ENCODE measurements around the gene SLC6A6. TPM values are rescaled to one million over a fixed set of nuclear protein-coding genes. Genes with fewer than 3 reads are reported as not detected.

The SLC6A6 gene
- total RNA-seq, 2 donors from 2014 or later, result 6.7 to 8.3 TPM

DNA sequence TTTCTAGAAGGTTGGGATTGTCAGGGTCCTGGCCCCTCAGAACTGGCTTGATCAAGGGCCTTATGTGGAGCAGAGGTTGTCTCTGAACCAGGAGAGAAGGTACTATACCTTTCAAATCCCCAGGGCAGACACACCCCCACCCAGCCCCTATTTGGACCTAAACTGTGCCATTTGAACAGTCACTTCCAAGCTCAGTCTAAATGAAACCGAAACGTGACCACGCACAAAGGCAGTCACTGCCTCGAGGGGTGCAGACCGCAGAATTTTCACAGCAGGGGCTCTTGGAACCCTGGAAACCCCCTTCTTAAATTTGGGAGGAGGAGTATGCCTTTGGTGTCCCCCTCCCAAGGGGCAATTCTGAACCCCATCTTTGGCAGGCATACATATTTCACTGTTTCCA is 84.1 kb downstream of the SLC6A6 start:
- no peak for DNase-seq
- no peak for ATAC-seq
- intact Hi-C loops (cut with DNase I, micrococcal nuclease), result no loop called here

DNA sequence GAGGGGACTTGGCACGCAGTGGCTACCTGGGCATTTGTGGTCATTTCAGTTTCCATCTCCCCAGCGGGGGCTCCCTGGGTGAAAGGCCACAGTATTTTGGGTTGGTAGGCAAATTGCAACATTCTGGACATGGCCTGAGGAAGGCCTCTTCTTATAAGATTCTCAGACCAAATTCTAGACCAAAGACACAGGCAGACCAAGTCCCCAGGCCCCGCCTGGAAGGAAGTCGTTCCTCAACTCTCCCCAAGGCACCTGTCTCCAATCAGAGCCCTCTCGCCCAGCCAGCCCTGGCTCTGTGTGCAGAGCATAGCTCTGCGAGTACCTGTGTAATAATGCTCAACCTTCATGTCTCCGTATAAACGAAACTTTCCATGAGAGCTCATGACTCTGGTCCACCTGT is 84.7 kb downstream of the SLC6A6 start:
- intact Hi-C loops (cut with DNase I, micrococcal nuclease), result no loop called here
- DNase-seq (no peak), ATAC-seq (no peak)

DNA sequence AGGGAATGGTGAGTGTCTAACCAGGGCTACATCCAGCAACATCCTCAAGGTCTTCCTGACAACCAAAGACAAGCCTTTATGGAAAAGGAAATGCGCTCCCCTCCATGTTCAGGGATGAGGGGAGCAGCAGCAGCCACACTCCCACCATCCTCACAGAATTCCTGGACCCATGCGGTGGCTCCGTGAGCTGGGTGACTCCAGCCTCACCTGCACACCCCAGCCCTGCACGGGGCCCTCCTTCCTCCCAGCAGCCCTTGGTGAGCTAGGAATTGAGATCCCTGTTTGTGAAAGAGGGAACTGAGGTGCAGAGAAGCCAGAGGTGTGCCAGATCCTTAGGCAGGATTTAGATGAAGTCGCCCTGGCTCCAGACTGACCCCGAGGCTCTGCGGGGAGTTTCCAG is 85.4 kb downstream of the SLC6A6 start:
- ATAC-seq (no peak), DNase-seq (no peak)
- intact Hi-C loops (cut with DNase I, micrococcal nuclease), result no loop called here

DNA sequence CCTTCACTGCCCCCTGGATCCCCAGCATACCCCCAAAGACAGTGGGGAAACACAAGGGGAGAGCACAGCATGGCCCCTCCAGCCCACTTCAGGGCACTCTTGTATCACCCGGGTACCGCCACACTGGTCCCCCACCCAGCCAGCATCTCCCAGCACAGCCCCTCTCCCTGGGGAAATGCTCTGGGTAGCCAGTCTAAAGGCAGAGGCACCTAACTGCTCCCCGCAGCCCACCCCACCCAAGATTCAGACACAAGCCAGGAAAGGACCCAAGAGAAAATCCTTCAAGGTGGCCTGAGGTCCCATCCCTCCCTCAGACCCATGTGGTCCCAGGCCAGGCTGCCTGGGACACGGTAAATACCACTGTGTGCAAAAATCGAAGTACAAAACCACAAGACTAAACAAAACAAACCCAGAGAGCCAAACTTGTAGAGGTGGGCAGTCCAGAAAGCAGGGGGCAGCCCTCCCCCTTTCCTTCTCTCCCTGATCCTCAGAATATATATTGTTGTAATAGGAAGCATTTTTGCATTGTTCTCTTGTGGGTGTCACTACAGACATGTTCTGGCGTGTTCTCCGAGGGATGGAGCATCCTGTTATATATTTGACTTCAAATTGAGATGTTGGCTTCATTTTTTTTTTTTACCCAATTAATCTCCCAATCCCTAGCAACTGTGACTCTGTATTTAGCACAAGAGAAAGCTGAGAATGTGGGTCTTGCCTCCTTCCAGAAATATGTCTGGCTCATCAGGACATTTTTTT is 86.1 kb downstream of the SLC6A6 start:
- DNase-seq (no peak), ATAC-seq (no peak)
- intact Hi-C loops (cut with DNase I, micrococcal nuclease), result no loop called here

DNA sequence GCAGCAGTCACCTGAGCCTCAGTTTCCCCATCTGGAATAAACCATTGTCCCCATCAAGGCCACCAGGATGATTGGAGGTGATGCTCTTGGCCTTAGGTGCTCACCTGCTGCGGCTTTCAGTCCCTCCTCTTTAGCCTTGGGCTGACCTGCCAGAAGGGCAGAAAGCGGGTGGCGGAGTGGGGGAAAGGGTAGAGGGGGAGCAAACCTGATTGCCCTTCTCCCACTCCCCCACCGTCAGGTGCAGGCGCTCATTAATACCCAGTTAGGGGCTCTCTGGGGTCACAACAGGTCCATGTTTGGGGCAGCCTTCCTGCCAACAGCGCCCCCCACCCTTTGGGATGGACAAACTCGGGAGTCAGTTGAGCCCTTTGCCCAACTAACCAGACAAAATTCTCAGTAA is 87.2 kb downstream of the SLC6A6 start:
- DNase-seq (no peak), ATAC-seq (no peak)
- intact Hi-C loops (cut with DNase I, micrococcal nuclease), result no loop called here

DNA sequence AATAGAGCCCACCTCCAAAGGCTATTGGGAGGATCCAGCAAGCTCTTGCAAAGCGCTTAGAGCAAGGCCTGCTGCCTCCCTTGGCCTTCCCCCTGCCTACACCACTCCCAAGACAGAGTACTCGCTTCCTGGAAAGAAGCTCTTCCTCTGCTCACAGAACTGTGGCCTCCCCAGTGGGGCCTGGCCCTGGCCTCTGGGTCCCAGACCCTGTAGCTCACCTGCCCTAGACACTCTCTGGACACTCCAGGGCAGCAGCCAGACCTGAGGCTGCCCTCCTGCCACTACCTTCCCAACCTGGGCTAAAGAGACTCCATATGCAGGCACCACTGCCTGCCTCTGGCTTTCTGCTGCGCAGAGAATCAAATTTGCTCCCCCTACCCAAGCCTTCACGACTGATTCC is 87.8 kb downstream of the SLC6A6 start:
- intact Hi-C loops (cut with DNase I, micrococcal nuclease), result no loop called here
- DNase-seq (no peak), ATAC-seq (no peak)

DNA sequence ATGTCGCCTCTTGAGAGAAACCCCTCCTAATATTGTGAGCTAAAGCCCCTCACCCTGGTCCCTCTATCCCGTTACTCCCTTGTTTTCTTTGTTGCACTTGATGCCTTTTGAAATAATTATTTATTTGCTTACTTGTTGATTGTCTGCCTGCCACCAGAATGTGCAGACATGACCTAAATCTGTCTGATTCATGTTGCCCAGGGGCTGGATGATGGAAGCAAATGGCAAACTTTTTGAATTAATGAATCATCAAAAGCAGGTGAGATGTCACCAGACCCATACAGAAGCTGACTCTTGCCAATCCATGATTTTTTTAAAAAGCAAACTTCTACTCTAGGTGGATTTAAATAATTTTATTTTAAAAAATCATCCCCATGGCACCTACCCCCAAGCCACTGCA is 88.4 kb downstream of the SLC6A6 start:
- no peak for ATAC-seq
- no peak for DNase-seq
- intact Hi-C loops (cut with DNase I, micrococcal nuclease), result no loop called here

DNA sequence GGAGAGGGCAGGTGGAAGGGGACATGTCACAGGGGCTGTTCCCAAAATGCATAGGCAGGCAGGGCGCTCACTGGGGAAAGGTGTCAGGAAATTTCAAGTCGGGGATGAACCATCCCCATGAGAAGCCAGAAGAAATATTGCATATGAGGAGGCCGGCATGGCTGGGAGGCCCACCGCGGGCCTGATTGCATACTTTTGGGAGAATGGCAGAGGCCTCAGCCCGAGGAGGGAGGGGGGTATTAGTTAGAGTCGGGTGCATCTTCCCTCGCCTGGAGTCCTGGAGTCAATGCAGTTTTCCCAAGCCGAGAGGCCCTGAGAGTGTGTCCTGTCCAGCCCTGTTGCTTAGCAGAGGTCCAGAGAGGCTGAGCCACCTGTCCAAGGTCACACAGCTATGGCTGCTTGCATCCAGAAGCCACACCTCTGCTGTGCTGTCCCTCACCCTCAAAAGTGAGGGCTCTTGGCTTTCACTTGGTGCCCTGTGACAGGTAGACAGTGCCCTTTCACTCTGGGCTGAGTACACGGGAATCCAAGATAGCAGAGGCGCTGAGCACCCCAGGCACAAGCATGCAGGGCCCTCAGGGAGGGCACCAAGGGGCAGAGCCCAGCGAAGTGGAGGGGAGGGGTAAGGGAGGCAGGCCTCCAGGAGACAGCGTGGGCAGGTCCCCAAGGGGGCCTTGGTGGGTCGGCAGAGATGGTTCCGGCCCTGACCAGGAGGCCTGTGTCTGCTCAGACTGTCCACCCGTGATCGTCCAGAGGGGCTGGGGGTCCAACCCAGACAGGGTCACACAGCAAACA is 89.2 kb downstream of the SLC6A6 start:
- intact Hi-C loops (cut with DNase I, micrococcal nuclease), result no loop called here
- DNase-seq, result peak in 1 of 2 donors; percentile 17
- no peak for ATAC-seq

DNA sequence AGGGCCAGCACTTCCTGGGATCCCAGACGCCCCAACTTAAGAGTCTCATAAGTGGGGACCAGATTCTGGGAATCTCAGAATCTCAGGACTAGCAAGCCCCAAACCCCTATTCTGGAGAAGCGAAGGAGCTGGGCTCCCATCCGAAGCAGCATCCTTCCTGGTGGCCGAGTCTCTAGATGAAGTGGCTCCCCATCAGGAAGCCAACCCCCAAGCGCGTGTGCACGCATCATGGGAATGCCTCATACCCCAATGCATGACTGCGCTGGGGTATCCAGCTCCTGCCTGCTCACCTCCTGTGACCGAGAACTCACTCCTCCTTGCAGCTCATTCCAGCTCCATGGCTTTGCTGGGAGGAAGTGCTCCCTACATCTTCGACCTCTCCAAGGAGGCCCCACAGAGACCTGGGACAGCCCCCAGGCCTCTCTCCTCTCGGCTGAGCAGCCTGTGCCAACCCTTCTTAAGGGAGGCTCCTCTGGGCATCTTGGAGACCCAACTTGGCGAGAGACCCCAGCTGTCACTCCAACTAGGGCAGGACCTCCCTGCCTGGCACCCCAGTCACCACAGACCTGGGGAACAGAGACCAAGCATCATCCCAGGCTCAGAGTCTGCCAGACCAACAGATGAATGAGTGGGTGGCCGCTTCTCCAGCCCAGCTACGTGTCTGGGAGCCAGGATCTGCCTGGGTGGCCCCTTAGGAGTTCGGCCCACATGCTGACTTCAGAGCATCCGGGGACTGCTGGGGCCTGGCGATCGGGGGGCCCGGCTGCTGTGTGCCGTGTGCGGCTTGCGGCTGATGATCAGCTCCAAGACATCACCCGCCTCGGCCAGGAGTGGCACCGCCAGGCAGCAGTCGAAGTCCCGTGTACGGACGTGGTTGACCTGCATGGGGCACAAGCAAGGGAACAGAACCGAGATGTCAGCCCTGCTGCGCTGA is 90.8 kb downstream of the SLC6A6 start:
- intact Hi-C loops (cut with DNase I, micrococcal nuclease), result no loop called here
- DNase-seq, result no peak
- ATAC-seq, result no peak

DNA sequence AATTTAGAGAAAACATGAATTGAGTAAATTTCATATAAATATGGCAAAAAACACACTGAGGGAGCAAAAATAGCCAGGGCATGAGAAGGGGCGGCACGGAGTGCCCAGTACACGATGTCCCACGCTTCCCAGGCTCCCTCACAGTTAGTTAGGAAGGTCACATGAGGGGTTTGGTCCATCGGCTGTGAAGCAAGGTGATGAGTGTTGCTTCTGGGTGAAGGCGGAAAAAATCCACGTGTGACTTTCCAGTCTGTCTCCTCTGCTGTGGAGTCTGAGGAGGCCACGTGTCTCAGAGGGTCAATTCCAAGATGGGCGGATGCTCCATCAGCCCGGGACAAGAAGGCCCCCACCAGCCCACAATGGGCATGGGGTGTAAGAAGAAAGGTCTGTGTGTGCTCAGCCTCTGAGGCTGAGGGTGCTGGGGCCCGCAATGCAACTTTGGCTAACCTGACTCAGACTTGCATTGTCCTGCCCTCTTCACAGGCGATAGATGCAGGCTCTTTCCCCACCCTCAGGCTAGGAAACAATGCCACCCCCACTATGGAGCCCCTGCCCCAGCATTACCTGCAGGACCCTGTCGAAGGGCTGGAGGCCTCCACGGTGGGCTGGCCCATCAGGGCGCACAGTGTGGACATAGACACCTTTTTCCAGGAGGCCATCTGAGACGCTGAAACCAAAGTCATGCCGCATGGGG is 92.0 kb downstream of the SLC6A6 start:
- intact Hi-C loops (cut with DNase I, micrococcal nuclease), result no loop called here
- DNase-seq (no peak), ATAC-seq (no peak)

DNA sequence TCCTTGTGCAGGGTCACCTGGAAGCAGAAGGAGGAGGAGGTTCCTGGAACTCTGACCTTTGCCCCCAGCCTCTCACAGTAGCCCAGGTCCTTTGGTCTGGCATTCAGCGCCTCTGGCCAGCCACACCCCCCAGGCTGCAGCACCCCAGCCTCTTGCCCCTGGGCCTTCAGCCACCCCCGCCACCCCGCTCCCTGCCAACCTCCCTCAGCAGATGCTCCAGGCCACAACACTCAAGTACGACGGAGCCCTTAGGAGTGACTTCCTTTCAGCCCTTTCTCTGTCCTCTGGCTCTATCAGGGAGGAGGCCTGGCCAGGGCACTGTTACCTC is 92.5 kb downstream of the SLC6A6 start:
- intact Hi-C loops (cut with DNase I, micrococcal nuclease), result no loop called here
- no peak for ATAC-seq
- no peak for DNase-seq

DNA sequence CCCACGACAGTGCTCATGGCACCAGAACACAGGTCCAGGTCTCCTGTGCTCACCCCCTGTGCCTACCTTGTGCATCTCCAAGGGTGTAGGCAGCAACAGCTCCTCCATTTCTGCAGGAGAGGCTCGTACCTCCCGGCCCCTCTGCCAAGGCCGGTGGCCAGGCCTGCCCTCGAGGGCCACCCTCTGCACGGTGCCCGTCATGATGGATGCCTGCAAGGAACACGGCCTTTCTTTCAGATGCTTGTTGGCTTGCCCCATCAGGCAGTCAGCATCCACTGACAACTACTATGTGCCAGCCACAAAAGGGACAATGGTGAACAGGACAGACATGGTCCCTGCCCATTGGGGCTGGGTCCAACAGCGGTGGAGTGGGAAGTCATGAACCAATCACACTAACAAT is 93.9 kb downstream of the SLC6A6 start:
- DNase-seq (no peak), ATAC-seq (no peak)
- intact Hi-C loops (cut with DNase I, micrococcal nuclease), result no loop called here

DNA sequence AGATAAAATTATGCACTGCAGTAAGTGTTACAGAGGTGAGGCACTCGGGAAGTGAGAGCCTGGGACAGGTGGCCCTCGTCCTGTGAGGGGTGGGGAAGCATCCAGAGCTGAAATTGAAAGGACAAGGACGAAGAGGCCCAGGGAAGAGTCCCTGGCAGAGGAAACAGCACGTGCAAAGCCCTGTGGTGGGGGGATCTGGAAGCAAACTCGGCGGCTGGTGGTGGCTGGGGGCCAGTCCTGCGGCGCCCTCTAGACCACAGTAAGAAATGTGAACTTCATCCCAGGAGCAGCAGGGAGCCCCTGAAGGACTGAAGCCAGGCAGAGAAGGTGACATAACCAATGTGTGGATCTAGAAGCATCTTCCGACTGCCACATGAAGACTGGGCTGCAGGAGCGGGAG is 94.9 kb downstream of the SLC6A6 start:
- DNase-seq (no peak), ATAC-seq (no peak)
- intact Hi-C loops (cut with DNase I, micrococcal nuclease), result no loop called here

DNA sequence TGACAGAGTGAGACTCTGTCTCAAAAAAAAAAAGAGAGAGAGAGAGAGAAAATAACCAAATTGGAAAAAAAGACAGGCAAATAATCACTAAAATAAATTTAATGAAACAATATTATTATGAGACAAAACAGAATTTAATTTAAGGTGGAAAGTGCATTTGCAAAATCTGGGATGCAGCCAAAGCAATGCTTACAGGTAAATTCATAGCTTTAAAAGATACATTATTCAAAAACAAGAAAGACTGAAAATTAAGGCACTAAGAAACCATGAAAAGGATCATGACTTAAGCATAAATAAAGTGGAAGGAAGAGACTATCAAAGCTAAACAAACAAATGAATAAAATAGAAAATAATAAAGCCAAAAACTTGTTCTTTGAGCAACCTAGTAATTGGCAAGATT is 100.1 kb downstream of the SLC6A6 start:
- DNase-seq (no peak), ATAC-seq (no peak)

DNA sequence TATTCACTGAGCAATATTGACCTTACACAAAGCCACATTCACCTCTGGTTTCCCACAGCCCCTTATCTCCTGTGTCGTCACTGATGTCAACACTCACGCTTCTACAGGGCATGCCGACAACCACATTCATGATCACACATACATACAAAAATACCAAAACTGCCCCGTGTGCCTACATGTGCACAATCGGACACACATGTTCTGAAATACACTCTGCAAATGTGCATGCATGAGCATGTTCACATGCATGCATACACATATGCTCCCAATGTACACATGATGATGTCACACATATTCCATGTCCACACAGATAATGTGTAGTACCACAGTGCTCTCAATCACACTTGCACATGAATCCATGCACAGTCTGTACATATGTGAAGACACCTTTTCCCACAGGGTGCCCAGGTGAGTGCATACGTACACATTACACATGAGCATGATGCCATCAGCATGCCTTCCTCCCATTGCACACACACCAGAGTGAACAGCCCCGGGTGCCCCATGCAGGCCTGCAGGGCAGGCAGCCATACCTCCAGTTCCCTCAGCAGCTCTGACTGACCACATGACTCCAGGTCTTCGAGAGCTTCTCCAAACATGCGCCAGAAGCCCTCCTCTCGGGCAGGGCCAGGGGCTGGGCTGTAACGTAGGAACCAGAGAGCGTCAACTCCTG is 100.8 kb downstream of the SLC6A6 start:
- DNase-seq, result peak in 1 of 2 donors; percentile 2
- no peak for ATAC-seq
- intact Hi-C loops (cut with DNase I, micrococcal nuclease), result loop anchor here in 1 of 2 donors (10.0 kb wide), 1 partner anchor 412 kb away; no protein-coding TSS in a partner anchor

More for the DNA sequence above, 100.1 kb downstream of the SLC6A6 start:
- intact Hi-C loops (cut with DNase I, micrococcal nuclease), result loop anchor here in 1 of 2 donors (10.0 kb wide), 1 partner anchor 412 kb away; no protein-coding TSS in a partner anchor

DNA sequence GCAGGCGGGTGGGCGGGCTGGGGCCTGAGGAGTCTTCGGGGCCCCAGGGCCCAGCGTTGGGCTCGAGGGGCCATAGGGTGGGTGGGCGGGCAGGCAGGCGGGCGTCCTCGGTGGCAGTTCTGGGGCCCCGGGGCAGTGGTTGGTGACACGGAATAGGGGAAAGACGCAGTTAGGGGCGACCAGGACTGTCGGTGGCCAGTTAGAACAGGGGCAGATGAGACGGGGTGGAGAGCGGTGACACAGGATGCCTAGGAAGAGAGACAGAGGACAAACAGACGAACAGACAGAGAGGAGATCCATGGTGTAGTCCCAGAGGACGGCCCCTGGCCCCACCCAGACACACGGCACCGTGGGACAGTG is 101.3 kb downstream of the SLC6A6 start:
- no peak for ATAC-seq
- intact Hi-C loops (cut with DNase I, micrococcal nuclease), result loop anchor here in 1 of 2 donors (10.0 kb wide), 1 partner anchor 411 kb away; no protein-coding TSS in a partner anchor
- peak in 1 of 2 donors; percentile 1 for DNase-seq

DNA sequence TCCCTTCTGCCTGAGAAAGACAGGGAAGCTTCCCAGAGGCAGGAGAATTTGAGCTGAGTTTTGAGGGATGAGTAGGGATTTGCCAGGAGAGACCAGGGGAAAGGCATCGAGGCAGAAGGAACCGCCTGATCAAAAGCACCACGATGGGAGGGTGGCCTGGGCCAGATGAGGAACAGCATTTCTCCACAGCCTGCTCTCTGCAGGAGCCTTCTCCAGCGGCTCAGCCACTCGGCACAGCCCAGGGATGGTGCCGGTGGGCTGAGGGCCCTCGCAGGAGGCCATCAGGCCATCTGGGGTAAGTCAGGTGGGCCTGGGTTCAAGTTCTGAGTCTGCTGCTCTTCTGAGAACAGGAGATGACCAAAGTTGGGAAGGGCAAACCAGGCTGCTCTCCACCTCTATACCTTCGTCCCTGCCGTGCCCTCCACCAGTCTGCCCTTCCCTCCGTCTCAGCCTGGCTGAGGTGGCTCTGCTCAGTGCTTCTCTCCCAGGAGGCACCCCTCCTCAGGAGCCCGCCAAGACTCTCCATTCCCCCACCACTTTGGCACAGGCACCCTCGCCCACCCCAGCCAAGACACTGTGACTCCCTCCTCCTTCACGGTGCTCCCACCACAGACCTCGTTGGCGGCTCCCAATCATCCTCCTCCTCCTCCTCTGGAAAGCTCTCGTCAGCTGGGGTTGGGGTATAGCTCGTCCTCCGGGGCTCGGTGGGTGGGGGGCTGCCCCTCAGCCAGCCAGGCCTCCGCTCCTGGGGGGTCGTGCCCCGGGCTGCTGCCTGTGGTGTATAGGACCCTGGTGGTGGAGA is 102.8 kb downstream of the SLC6A6 start:
- DNase-seq (peak in 1 of 2 donors; percentile 13), ATAC-seq (no peak)
- intact Hi-C loops (cut with DNase I, micrococcal nuclease), result loop anchor here in 1 of 2 donors (5.0 to 10.0 kb wide), 2 partner anchors 42 to 410 kb away; no protein-coding TSS in a partner anchor

Measured in left colon (tissue), 2 donors.